Activated CD4-positive, alpha-beta T cell treated with anti-CD3 and anti-CD28 coated beads, Interleukin-10, Interleukin-2, amounts not matched to agents 100 ng/mL and 50 ng/mL, durations not matched to agents 16 hours and 8 hours (primary cell): ENCODE data around the gene RTN4R.
A peak's percentile ranks its signal among the peaks of the same experiment; 100 is the strongest.

Experiments used
- DNase-seq: peaks from one replicate; pipeline ENCODE4 v3.0.0-alpha.2; 2020

Gene RTN4R

DNA sequence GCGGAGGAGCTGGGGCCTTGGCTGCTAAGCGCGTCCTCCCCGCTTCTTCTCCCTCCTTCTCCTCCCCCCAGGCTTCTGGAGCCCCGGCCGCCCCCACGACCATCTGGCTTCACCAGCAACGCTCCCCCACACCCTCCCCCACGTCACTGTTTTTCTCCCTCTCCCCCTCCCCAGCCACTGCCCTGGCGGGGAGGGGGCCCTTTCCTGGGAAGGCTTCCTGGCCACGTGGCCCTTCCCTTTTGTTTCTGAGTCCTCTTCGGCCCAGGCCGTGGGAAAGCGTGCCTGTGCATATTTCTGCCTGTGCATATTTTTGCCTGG is 27.7 kb downstream of the RTN4R start:
- DNase-seq, result no peak

DNA sequence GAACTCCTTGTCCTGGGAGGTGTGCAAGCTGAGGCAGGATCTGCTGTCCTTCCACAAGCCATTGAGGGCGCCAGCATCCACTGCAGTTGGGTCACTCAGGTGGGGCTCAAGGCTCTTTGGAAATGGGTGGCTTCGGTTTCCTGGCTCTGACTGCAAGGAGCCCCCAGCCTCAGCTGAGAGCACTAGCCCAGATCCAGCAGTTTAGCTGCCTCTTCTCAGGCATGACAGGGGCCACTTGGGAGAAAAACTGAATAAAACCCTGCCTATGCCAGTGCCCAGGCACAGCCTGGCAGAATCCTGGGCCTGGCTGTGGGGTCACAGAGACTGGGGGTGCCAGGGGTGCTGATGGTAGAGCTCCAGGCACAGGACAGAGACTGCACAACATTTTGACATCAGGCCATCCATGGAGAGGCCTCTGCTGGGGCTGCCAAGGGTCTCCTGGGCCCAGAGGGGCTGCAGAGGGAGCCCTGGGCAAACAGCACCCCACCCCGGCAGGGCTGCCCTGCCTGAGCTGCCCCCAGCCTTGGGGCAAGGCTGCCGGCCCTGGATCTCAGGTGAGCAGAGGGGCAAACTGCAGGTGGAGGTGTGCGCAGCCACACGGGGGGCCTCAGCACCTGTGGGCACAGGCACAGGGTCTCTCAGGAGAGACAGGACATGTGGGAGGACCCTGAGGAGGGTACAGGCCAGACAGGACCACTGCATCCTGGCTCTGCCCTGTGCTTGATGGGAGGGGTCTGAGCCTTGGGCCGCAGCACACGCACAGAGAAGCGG is 28.3 kb downstream of the RTN4R start:
- DNase-seq, result no peak

DNA sequence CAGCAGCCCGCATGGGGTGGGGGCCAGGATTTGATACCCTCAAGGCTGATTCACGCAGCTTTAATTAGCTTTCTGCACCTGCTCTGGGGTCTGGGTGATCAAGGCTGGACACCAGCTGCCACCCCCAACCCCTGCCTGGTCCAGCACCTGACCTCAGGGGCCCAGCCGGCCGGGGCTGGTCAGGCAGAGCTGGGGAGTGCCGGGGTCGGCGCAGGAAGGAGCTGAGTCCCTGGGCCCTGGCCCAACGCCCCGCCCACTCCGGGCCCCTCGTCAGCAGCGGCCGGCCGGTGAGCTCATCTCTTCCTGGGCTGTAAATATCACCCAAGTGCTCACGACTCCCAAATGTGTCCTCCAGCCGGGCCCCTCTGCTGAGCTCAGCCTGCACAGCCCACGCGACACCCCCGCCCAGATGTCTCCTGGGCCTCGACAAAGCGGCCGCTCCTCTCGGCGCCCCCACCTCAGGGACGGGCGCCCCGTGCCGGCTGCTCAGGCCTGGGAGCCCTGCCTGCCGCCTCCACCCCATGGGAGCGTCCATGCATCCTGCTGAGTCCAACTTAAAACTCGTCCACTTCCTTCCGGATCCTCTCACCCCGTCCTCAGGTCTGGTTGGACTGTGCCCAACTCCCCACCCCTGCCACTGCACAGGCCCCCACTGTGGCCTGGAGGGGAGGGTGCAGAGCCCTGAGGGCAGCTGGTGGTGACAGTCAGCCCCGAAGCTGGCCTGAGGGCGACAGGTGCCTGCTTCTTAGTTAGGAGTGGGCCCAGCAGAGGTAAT is 29.0 kb downstream of the RTN4R start:
- no peak for DNase-seq

DNA sequence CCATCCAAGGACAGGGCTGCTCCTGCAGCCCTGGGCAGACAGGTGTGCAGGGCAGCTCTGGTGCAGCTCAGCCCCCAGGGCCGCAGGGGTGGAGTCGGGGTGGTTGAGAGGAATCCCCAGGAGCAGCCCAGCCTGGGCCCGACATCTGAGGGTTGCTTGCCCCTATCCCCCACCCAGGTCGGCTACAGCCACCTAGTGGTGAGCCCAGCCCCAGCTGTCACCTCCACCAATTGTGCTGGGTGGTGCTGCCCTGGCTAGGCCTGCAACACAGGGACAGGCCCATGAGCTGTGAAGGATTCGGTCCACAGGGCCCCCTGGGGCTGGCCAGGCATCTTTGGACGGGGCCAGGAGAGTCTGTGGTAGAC is 29.6 kb downstream of the RTN4R start:
- peak; percentile 76 for DNase-seq

DNA sequence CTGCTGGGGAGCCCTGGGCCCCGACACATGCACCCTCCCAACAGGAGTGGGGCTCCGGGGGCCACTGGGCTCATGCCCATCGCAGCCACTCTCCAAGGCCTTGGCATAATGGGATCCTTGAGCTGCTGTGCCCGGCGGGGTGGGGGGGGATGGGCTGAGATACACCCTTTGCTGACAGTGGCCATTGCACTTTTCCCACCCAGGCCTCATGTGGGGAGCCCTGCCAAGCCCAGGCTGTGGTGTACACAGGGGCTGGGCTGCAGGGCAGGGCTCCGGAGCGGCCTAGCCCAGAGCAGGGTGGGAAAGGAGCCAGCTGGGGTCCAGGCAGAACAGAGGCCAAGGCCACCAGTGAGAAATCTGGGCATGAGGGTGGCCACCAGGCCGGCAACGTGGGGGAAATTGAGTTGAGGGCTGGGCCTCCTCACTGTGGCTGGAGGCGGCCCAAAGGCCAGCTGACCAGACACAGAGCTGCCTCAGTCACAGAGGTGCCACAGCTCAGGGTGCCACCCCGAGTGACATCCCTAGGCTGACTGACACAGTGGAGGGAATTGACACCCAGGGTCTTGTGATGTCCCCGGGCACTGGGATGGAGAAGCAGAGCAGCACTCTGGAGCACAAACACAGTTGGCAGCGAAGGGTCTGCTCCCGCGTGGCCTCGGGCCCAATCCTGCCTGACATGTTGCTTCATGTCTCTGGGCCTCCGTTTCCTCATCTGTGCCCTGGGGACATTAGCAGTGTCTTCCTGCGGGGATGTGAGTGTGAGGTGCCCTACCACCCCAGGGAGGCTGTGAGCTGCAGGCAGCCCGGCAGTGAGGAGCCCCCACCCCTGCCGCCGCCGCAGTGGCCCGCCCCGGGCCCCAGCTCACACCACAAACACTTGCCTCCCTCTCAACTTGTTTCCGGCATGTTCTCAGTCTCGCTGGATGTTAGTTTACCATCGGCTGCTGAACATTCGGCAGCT is 30.4 kb downstream of the RTN4R start:
- peak; percentile 24 for DNase-seq

DNA sequence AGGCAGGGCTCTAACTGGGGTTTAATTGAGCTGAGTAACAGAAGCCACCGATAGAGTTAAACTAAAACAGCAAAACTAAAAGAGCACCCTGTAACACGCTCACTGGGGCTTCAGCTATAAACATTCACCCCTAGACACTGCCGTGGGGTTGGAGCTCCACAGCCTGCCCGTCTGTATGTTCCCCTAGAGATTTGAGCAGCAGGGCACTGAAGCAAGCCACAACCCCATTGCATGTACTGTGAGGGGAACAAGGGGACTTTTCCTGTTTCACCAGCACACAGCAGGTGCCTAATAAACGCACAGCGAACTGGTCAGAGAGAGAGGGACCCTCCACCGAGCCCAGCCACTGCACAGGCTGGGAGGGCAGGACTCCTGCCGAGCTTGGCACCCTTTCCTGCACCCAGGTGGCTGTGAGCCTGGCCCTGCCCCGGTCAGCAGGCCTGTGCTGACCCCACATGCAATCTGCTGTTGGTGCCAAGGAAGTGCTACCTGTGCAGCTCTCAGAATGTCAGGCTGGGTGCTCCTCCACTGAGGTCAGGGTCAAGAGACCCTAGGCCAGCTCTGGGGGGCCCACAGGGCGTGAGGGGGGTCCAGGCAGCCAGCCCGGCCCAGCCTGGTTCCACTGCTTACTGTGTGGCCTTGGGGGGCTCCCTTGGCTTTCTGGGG is 31.9 kb downstream of the RTN4R start:
- no peak for DNase-seq

DNA sequence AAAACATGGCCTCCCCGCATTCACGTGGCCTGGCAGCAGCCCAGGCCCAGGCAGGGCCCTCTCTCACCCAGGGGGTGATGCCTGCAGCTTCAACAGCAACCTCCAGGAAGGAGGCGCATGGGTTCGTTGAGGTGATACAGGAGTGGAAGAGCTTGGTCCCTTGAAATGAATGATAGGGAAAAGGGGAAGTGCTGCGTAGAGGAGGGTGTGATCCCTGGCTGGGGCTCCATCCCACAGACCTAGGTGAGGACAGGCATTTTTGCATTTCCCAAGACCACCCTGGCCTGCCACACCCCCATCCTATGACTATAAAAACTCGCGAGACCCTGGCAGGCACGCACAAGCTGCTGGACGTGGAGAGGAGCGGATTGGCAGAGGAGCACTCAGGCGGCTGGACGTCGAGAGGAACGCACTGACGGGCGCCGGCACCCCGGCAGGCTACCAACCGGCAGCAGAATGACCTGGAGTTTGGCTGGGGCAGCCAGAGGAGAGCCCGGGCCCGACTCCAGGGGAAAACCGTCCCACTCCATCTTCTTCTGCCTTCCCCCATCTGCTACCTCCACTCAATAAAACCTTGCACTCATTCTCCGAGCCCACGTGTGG is 32.6 kb downstream of the RTN4R start:
- DNase-seq, result no peak

DNA sequence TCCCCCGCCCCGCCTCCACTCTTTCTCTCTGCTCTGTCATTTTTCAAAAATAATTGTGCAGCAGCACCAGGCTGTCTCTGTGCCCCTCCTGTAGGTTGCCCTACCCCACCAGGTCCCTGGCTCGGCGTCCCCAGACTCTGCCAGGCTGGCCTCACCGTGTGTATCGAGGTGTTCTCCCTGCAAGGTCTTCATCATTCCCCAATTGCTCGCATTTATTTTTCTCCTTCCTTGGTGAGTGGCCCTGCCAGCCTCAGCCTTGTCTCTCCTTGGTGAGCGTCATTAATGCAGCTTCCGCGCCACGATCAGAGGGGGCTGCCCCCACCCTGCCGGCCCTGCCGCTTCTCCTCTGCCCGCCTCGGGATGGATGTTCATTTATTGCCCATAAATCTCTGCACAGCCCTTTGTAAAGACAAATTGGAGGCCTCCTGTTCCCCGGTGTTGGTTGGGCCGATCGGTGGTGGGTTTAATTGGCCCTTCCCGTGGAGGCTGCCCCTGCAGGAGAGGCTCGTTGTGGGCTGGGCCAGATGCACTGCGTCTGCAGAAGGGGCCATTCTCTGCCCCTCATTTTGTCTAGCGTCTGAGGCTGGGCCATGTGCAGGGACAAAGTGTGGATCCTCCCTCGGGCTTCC is 33.2 kb downstream of the RTN4R start:
- no peak for DNase-seq

DNA sequence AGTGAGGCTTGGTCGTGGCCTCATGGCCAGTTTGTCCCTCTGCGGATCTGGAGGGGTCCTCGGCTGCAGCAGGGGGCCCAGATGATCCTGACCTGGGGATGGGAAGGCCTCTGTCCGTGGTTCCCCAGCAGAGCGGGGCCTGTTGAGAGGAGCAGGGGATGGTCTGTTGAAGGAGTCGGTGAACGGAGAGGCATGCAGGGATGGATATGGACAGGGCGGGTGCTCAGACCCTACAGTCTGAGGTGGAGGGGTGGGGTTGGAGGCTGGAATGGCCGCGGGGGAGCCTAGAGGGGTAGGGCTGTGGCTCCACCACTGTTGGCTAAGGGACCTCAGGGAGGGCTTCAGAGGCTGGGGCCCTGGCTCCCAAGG is 33.8 kb downstream of the RTN4R start:
- DNase-seq, result no peak

DNA sequence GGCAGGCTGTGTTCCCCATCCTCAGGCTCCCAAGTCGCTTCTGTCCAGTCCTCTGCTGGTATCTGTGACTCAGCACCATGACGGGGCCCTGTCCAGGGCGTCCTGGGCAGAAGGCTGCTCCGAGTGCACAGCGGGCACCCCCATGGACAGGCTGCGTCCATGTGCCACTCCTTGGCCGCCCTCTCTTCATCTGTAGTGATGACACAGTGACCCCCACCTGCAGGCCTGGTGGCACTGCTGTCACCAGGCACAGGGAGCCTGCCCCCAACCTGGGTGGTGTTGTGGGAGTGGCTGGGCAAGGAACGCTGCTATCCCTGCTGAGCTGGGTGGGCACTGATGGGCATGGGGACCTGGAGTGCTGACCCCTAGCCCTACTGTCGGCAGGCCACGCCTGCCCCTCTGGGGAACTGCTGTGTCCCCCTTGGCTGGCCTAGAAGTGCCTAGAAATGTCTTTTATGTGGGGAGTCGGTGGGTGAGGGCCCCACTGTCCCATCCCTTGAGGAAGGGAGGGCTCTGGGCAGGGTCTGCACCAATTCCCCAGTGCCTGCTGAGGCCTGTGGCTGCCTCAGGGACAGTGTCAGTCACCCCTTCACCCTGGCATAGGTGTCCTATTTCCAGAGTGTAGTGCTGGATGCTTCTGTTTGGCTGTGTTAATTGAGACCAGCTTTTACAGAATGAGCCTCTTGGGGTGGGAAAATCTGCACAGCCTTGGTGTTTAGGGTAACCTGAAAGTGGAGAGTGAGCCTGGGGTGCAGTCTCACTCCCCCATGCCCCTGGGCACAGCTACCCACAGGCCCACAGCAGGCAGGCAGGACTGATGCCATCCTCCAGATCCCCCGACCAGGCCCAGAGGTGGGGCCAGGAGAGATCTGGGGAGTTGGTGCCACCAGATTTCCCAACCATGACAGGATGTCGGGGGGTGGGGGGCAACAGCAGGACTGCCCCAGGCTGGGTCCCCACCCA is 34.5 kb downstream of the RTN4R start:
- DNase-seq, result no peak

DNA sequence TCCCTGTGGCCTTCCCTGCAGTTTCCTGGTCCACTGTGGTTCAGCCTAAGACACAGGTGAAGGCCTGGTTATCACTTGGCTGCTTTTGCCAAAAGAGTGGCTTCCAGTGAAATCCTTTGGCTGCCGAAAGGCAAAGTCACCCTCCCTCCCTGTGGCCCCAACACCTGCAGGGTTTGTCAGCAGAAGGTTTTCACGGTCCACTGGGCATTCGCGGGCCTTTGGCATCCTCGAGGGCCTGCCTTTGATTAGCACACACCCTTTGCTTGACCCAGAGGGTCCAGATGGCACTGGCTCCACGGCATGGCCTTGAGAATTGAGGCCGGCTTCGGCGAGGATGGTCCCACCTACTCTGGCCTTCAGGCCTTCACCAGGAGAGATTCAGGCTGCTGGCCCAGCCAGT is 35.3 kb downstream of the RTN4R start:
- no peak for DNase-seq

DNA sequence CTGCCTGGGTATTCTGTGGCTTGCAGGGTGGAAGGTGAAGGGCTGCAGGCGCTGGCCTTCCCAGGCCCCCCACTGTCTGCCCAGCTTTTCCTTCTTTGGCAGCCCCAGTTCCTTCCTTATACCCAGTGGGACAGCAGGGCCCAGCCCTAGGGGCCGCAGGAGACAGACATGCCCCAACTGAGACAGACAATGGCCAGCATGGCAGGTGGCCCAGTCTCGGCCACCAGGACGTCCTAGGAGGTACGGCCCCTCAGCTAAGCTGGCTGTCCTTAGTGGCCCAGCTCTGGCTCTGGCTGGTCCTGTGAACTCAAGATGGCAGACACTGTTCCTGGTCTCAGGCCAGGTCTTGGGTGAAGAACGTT is 35.9 kb downstream of the RTN4R start:
- no peak for DNase-seq

DNA sequence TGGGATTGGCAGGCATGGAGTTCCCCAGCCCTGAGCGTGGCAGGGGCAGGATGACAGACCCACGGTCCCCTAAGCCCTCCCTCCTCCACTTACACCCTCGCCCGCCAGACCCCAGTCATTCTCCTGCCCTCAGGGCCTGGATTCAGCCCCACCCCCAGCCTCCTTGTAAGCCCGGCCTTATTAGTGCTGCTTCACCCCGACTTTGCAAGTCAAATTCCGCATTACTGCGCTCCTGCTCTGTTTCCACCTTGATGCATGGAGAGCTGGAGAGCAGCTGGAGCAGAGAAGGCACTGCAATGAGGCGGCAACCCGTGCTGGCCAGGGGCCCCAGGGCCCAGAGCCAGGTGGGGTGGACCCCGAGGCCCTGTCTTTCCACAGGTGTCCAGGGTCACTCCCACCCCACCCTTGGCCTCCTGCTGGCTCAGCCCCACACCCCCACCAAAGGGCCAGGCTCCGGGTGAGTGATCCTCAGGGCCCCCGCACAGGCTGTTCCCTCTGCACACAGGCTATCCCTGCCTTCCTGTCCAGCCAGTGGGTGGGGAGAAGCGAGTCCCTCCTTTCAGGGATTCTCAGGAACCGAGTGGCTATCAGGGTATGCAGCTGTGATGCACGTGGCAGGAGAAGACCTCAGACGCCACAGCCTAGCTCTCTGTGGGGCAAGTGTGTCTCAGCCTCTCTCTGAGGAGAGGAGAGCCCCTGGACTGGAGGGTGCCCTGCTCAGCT is 36.4 kb downstream of the RTN4R start:
- no peak for DNase-seq

DNA sequence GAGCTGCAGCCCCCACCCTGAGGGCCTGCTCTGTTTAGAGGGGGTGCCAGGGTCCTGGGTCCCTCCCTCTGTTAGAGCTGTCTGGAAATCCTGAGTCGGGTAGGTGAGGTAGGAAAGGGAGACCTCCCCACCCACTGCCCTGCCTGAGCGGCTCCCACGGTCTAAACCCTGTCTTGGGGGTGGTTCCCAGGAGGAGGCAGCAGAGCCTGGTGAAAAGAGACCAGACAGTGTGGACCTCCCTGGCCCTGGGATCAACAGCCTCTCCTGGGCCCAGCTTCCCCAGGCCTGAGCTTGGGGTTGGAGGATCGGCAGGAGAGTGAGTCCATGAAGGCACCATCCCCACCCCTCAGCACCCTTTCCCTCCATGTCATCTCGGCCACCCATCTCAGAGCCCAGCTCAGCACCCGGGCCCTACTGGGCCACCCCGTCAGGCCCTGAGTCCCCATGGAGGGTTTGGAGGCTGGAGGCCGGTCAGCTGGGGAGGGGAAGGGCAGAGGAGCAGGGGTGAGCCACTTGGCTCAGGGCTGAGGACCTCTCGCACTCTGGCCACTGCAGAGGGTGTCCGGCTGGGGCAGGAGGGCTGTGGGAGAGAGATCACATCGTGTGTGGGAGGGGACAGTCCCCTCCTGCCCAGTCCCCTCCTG is 37.2 kb downstream of the RTN4R start:
- no peak for DNase-seq

DNA sequence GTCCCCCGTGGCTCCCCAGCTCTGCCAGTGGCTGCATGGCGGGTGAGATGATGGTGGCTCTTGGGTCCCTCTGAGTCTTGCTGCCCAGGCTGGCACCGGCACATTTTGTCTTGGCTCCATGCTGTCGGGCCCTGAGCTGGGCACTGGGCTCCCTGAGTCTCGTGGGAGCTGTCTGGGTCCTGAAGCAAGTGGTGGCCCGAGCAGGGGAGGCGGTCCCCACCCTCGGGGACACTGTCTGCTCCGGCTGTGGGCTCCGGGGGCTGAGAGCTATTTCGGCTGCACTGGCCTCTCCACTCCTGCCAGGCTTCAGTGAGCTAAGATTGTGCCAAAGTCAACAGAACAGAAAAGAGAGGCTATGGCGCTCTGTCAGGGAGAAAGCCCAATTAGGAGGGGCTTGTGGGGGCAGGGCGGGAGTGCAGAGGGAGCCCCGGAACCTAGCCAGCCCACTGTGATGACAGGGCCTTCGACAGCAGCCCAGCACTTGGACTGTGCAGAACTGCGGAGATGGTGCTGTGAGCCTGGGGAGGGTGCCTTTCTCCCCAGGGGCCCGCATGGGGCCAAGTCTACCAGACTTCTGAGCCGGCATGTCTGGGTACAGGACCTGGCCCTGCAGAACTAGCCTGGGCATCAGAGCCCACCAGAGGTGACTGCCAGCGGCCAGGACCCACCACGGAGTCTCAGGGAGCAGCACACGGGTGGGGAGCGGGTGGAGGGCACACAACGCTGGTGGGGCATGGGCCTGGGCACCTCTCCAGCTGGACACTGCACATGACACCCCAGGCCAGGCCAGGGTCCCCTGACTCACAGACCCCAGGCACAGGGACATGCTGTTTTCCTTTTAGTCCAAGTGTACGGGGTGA is 38.0 kb downstream of the RTN4R start:
- DNase-seq, result no peak

DNA sequence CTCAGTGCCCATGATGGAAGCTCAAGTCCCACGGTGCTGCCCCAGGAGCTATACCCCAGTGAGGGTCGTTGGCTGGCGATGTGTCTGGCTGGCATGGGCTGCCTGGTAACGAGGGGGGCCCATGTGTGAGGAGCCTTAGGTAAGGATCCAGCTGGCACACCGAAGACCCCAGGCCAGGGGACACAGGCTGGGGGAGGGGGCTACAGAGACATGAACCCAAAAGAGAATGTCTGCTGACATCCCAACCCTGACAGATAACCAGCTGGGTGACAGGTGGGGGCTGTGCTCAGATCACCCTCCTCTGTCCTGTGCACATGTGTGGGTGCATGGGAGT is 39.2 kb downstream of the RTN4R start:
- no peak for DNase-seq

DNA sequence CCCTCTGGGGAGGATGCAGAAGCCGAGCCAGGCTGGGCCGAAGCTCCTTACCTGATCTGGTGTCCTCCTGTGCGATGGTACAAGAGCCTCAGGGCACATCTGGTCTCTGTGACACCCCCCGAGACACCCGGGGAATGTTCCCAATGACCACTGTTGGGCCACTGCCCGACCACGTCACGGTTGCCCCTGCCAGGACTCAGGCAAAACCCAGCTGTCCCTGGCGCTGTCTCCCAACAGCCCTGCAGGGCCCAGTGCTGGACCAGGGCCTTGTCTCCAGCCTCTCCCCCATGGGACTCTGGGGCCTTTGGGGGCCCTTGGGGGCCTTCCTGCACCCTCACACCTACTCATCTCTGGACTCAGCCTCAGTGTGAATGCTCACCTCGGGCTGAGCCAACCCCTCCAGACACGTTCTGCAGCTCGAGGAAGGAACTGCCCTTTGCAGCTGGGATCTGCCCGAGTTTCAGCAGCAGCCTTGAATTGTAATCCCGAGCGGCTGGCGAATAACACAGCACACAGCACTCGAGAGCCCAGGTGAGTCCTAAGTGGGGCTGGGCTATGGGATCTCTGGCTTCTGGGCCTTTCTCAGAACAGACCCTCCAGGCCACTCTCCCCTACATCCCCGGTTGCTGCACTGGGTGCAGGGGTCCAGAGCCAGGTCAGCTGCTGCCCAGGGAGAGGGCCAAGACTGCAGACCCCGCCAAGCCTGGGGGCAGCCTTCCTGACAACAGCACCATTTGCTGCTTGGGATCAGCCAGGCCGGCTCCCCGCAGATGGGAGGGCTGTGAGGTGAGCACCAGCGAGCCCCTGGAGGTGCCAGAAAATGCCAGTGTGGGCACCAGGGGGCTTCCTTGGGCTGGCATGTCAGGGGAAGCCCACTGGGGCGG is 39.8 kb downstream of the RTN4R start:
- no peak for DNase-seq

DNA sequence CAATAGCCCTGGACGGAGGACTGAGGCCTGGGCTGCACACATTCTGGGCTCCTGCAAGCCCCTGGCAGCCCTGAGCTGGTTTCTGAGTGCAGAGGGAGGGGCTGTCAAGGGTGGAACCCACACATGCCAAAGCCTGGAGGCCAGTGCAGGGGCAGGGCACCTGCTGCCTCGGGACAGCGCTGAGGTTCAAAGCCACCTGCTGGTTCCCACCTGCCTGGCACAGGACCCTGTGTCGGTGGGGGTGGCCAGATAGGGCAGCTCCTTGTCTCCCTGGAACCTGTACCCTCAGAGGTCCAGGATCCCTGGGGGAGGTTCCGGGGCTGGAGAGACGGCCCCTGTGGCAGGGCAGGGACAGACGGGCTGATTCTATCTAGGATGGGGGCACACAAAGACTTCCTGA is 40.8 kb downstream of the RTN4R start:
- no peak for DNase-seq
